ENCODE measurements around the gene TUBB8.
A peak's percentile ranks its signal among the peaks of the same experiment; 100 is the strongest.

Gene TUBB8

GRCh38 chr10:90161-90560 lies 41.1 kb upstream of the TUBB8 start:
- peaks cover 0 to 3% (median 0%) of the 10 kb centered on the region in 5 experiments for H3K9me3 ChIP-seq (ENCODE audit: control extremely low read depth in 1 of 5, control insufficient read depth in 4 of 5, insufficient read depth in 2 of 5, low read depth in 1 of 5, low read length in 4 of 5)
- POLR2A ChIA-PET = no interaction called here
- no peak overlapping the region for H3K27ac ChIP-seq (ENCODE audit: insufficient read depth in 1 of 2, low read depth in 1 of 2, low read length in 2 of 2, poor library complexity in 1 of 2, severe bottlenecking in 2 of 2)
- DNase-seq = no peak
- no peaks in the 10 kb centered on the region for H3K36me3 ChIP-seq (ENCODE audit: control insufficient read depth in 4 of 4, insufficient read depth in 4 of 4, low read length in 3 of 4)
- 100% methylated on average over 1 of the region's 1 CpG for WGBS (ENCODE audit: insufficient coverage)
- H3K4me1 ChIP-seq (ENCODE audit: control extremely low read depth in 1 of 4, control insufficient read depth in 4 of 4, insufficient read depth in 4 of 4, low read length in 3 of 4) = peaks cover 0 to 10% (median 0%) of the 10 kb centered on the region in 4 experiments
- H3K27me3 ChIP-seq (replicated peaks in 2 of 5; ENCODE audit: control insufficient read depth in 4 of 5, insufficient read depth in 5 of 5, low read length in 4 of 5) = no peaks in the 10 kb centered on the region
- CTCF ChIA-PET = no interaction called here
- H3K4me3 ChIP-seq (ENCODE audit: control insufficient read depth in 1 of 7, extremely low read depth in 1 of 7, insufficient read depth in 4 of 7, low read depth in 2 of 7, low read length in 6 of 7) = no peak overlapping the region

- Histone ChIP-seq H3K36me3 (ENCODE audit: control insufficient read depth in 4 of 4, insufficient read depth in 4 of 4, low read length in 3 of 4) (no peaks in the 10 kb centered on the region), H3K9me3 (ENCODE audit: control extremely low read depth in 1 of 5, control insufficient read depth in 4 of 5, insufficient read depth in 2 of 5, low read depth in 1 of 5, low read length in 4 of 5) (no peaks in the 10 kb centered on the region), H3K4me1 (ENCODE audit: control extremely low read depth in 1 of 4, control insufficient read depth in 4 of 4, insufficient read depth in 4 of 4, low read length in 3 of 4) (peaks cover 0 to 10% (median 0%) of the 10 kb centered on the region in 4 experiments), H3K27me3 (replicated peaks in 2 of 5; ENCODE audit: control insufficient read depth in 4 of 5, insufficient read depth in 5 of 5, low read length in 4 of 5) (no peaks in the 10 kb centered on the region), H3K27ac (ENCODE audit: insufficient read depth in 1 of 2, low read depth in 1 of 2, low read length in 2 of 2, poor library complexity in 1 of 2, severe bottlenecking in 2 of 2) (no peak overlapping the region), H3K4me3 (ENCODE audit: control insufficient read depth in 1 of 7, extremely low read depth in 1 of 7, insufficient read depth in 4 of 7, low read depth in 2 of 7, low read length in 6 of 7) (no peak overlapping the region)
- DNase-seq = no peak
- CTCF ChIA-PET = interaction anchor here (2.5 kb wide), 1 partner anchor 12 kb away, joined by 12 read pairs; no protein-coding TSS in a partner anchor
- POLR2A ChIA-PET = no interaction called here
- WGBS (ENCODE audit: insufficient coverage) = no CpG with 5 or more reads among the region's 2 CpGs
Measured at GRCh38 chr10:89248-89647, 40.2 kb upstream of the TUBB8 start.

- POLR2A ChIA-PET = no interaction called here
- peaks cover 0 to 10% (median 0%) of the 10 kb centered on the region in 4 experiments for H3K4me1 ChIP-seq (ENCODE audit: control extremely low read depth in 1 of 4, control insufficient read depth in 4 of 4, insufficient read depth in 4 of 4, low read length in 3 of 4)
- peak in 1 of 3 donors; percentile 7 for DNase-seq
- H3K27me3 ChIP-seq (replicated peaks in 2 of 5; ENCODE audit: control insufficient read depth in 4 of 5, insufficient read depth in 5 of 5, low read length in 4 of 5) = no peaks in the 10 kb centered on the region
- H3K9me3 ChIP-seq (ENCODE audit: control extremely low read depth in 1 of 5, control insufficient read depth in 4 of 5, insufficient read depth in 2 of 5, low read depth in 1 of 5, low read length in 4 of 5) = no peaks in the 10 kb centered on the region
- CTCF ChIA-PET = interaction anchor here (2.5 kb wide), 1 partner anchor 11 kb away, joined by 12 read pairs; no protein-coding TSS in a partner anchor
- no peak overlapping the region for H3K4me3 ChIP-seq (ENCODE audit: control insufficient read depth in 1 of 7, extremely low read depth in 1 of 7, insufficient read depth in 4 of 7, low read depth in 2 of 7, low read length in 6 of 7)
- no peak overlapping the region for H3K27ac ChIP-seq (ENCODE audit: insufficient read depth in 1 of 2, low read depth in 1 of 2, low read length in 2 of 2, poor library complexity in 1 of 2, severe bottlenecking in 2 of 2)
- H3K36me3 ChIP-seq (ENCODE audit: control insufficient read depth in 4 of 4, insufficient read depth in 4 of 4, low read length in 3 of 4) = no peaks in the 10 kb centered on the region
- 62% methylated on average over 3 of the region's 4 CpGs for WGBS (ENCODE audit: insufficient coverage)
Measured at GRCh38 chr10:88253-88652, 39.2 kb upstream of the TUBB8 start.

GRCh38 chr10:87177-88080 lies 38.3 kb upstream of the TUBB8 start:
- H3K4me3 ChIP-seq (ENCODE audit: control insufficient read depth in 1 of 7, extremely low read depth in 1 of 7, insufficient read depth in 4 of 7, low read depth in 2 of 7, low read length in 6 of 7) = no peak overlapping the region
- H3K27me3 ChIP-seq (replicated peaks in 2 of 5; ENCODE audit: control insufficient read depth in 4 of 5, insufficient read depth in 5 of 5, low read length in 4 of 5) = no peaks in the 10 kb centered on the region
- 63% methylated on average over 8 of the region's 19 CpGs for WGBS (ENCODE audit: insufficient coverage)
- DNase-seq = peak; percentile 49 to 80 (median 61)
- no peaks in the 10 kb centered on the region for H3K36me3 ChIP-seq (ENCODE audit: control insufficient read depth in 4 of 4, insufficient read depth in 4 of 4, low read length in 3 of 4)
- H3K4me1 ChIP-seq (ENCODE audit: control extremely low read depth in 1 of 4, control insufficient read depth in 4 of 4, insufficient read depth in 4 of 4, low read length in 3 of 4) = peaks cover 0 to 10% (median 0%) of the 10 kb centered on the region in 4 experiments
- CTCF ChIA-PET = interaction anchor here (2.5 kb wide), 1 partner anchor 10 kb away, joined by 12 read pairs; no protein-coding TSS in a partner anchor
- no peaks in the 10 kb centered on the region for H3K9me3 ChIP-seq (ENCODE audit: control extremely low read depth in 1 of 5, control insufficient read depth in 4 of 5, insufficient read depth in 2 of 5, low read depth in 1 of 5, low read length in 4 of 5)
- no peak overlapping the region for H3K27ac ChIP-seq (ENCODE audit: insufficient read depth in 1 of 2, low read depth in 1 of 2, low read length in 2 of 2, poor library complexity in 1 of 2, severe bottlenecking in 2 of 2)
- POLR2A ChIA-PET = no interaction called here

GRCh38 chr10:86031-86430 lies 36.9 kb upstream of the TUBB8 start:
- CTCF ChIA-PET = no interaction called here
- Histone ChIP-seq H3K9me3 (ENCODE audit: control extremely low read depth in 1 of 5, control insufficient read depth in 4 of 5, insufficient read depth in 2 of 5, low read depth in 1 of 5, low read length in 4 of 5) (no peaks in the 10 kb centered on the region), H3K36me3 (ENCODE audit: control insufficient read depth in 4 of 4, insufficient read depth in 4 of 4, low read length in 3 of 4) (no peaks in the 10 kb centered on the region), H3K27ac (ENCODE audit: insufficient read depth in 1 of 2, low read depth in 1 of 2, low read length in 2 of 2, poor library complexity in 1 of 2, severe bottlenecking in 2 of 2) (no peak overlapping the region), H3K4me3 (ENCODE audit: control insufficient read depth in 1 of 7, extremely low read depth in 1 of 7, insufficient read depth in 4 of 7, low read depth in 2 of 7, low read length in 6 of 7) (no peak overlapping the region), H3K27me3 (replicated peaks in 2 of 5; ENCODE audit: control insufficient read depth in 4 of 5, insufficient read depth in 5 of 5, low read length in 4 of 5) (no peaks in the 10 kb centered on the region), H3K4me1 (ENCODE audit: control extremely low read depth in 1 of 4, control insufficient read depth in 4 of 4, insufficient read depth in 4 of 4, low read length in 3 of 4) (peaks cover 0 to 10% (median 0%) of the 10 kb centered on the region in 4 experiments)
- POLR2A ChIA-PET = no interaction called here
- 97% methylated on average over 8 of the region's 10 CpGs for WGBS (ENCODE audit: insufficient coverage)
- DNase-seq = no peak

- Histone ChIP-seq H3K27ac (ENCODE audit: insufficient read depth in 1 of 2, low read depth in 1 of 2, low read length in 2 of 2, poor library complexity in 1 of 2, severe bottlenecking in 2 of 2) (no peak overlapping the region), H3K4me1 (ENCODE audit: control extremely low read depth in 1 of 4, control insufficient read depth in 4 of 4, insufficient read depth in 4 of 4, low read length in 3 of 4) (peaks cover 0 to 10% (median 0%) of the 10 kb centered on the region in 4 experiments), H3K36me3 (ENCODE audit: control insufficient read depth in 4 of 4, insufficient read depth in 4 of 4, low read length in 3 of 4) (no peaks in the 10 kb centered on the region), H3K4me3 (ENCODE audit: control insufficient read depth in 1 of 7, extremely low read depth in 1 of 7, insufficient read depth in 4 of 7, low read depth in 2 of 7, low read length in 6 of 7) (no peak overlapping the region), H3K27me3 (replicated peaks in 2 of 5; ENCODE audit: control insufficient read depth in 4 of 5, insufficient read depth in 5 of 5, low read length in 4 of 5) (peaks cover 0 to 6% (median 0%) of the 10 kb centered on the region in 5 experiments), H3K9me3 (ENCODE audit: control extremely low read depth in 1 of 5, control insufficient read depth in 4 of 5, insufficient read depth in 2 of 5, low read depth in 1 of 5, low read length in 4 of 5) (no peaks in the 10 kb centered on the region)
- WGBS (ENCODE audit: insufficient coverage) = 96% methylated on average over 8 of the region's 8 CpGs
- ChIA-PET POLR2A (no interaction called here), CTCF (interaction anchor here (1.0 kb wide), 1 partner anchor 10 kb away, joined by 5 read pairs; no protein-coding TSS in a partner anchor)
- DNase-seq = no peak
Measured at GRCh38 chr10:85044-85443, 35.9 kb upstream of the TUBB8 start.

- Histone ChIP-seq H3K27ac (ENCODE audit: insufficient read depth in 1 of 2, low read depth in 1 of 2, low read length in 2 of 2, poor library complexity in 1 of 2, severe bottlenecking in 2 of 2) (no peak overlapping the region), H3K27me3 (replicated peaks in 2 of 5; ENCODE audit: control insufficient read depth in 4 of 5, insufficient read depth in 5 of 5, low read length in 4 of 5) (peaks cover 0 to 6% (median 0%) of the 10 kb centered on the region in 5 experiments), H3K4me1 (ENCODE audit: control extremely low read depth in 1 of 4, control insufficient read depth in 4 of 4, insufficient read depth in 4 of 4, low read length in 3 of 4) (peaks cover 0 to 10% (median 0%) of the 10 kb centered on the region in 4 experiments), H3K4me3 (ENCODE audit: control insufficient read depth in 1 of 7, extremely low read depth in 1 of 7, insufficient read depth in 4 of 7, low read depth in 2 of 7, low read length in 6 of 7) (no peak overlapping the region), H3K9me3 (ENCODE audit: control extremely low read depth in 1 of 5, control insufficient read depth in 4 of 5, insufficient read depth in 2 of 5, low read depth in 1 of 5, low read length in 4 of 5) (no peaks in the 10 kb centered on the region), H3K36me3 (ENCODE audit: control insufficient read depth in 4 of 4, insufficient read depth in 4 of 4, low read length in 3 of 4) (no peaks in the 10 kb centered on the region)
- ChIA-PET CTCF (interaction anchor here (1.0 kb wide), 1 partner anchor 9 kb away, joined by 5 read pairs; no protein-coding TSS in a partner anchor), POLR2A (no interaction called here)
- WGBS (ENCODE audit: insufficient coverage) = 100% methylated on average over 3 of the region's 9 CpGs
- no peak for DNase-seq
Measured at GRCh38 chr10:83930-84530, 34.9 kb upstream of the TUBB8 start.

All from common myeloid progenitor, CD34-positive (primary cell).